WI38 (cell line): ENCODE results near the gene MISFA.
"Not testable (repeated sequence)": the region's sequence is repeated elsewhere in the genome, so short reads cannot be mapped to it uniquely, and the experiment has no call there.

ENCODE experiments used
- H3K4me3 ChIP-seq: 2 replicates; pipeline ENCODE4 v1.5.1; 2011; ENCODE audit warnings: low read depth, mild to moderate bottlenecking, control low read depth, low read length
- TF ChIP-seq, protein P1 (sequence below): IDR thresholded peaks from 2 replicates; pipeline ENCODE4 v1.5.1; 2012; ENCODE audit warnings: low read depth, mild to moderate bottlenecking, control low read depth, low read length

The MISFA gene

GRCh38 chr11:18580113-18580766 lies 19.3 kb upstream of the MISFA start:
- TF ChIP-seq, protein P1, sequence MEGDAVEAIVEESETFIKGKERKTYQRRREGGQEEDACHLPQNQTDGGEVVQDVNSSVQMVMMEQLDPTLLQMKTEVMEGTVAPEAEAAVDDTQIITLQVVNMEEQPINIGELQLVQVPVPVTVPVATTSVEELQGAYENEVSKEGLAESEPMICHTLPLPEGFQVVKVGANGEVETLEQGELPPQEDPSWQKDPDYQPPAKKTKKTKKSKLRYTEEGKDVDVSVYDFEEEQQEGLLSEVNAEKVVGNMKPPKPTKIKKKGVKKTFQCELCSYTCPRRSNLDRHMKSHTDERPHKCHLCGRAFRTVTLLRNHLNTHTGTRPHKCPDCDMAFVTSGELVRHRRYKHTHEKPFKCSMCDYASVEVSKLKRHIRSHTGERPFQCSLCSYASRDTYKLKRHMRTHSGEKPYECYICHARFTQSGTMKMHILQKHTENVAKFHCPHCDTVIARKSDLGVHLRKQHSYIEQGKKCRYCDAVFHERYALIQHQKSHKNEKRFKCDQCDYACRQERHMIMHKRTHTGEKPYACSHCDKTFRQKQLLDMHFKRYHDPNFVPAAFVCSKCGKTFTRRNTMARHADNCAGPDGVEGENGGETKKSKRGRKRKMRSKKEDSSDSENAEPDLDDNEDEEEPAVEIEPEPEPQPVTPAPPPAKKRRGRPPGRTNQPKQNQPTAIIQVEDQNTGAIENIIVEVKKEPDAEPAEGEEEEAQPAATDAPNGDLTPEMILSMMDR, result no peak
- no peak overlapping the region for H3K4me3 ChIP-seq

- TF ChIP-seq, protein P1, result no peak
- H3K4me3 ChIP-seq, result no peak overlapping the region
Observed at GRCh38 chr11:18581825-18582224, 17.8 kb upstream of the MISFA start.

GRCh38 chr11:18588297-18589252 lies 11.0 kb upstream of the MISFA start, which contains the start of gene UEVLD:
TSS of gene UEVLD (minus strand) at chr11:18588734. CDS start at chr11:18588654, 80 bp downstream.
- TF ChIP-seq, protein P1, result no peak
- peak within 1 kb of the TSS; percentile 95 for H3K4me3 ChIP-seq

GRCh38 chr11:18590571-18590970 lies 9.0 kb upstream of the MISFA start:
- TF ChIP-seq, protein P1, result no peak
- no peak overlapping the region for H3K4me3 ChIP-seq

- H3K4me3 ChIP-seq, result not testable (repeated sequence)
Observed at GRCh38 chr11:18594088-18594487, 5.5 kb upstream of the MISFA start.

DNA sequence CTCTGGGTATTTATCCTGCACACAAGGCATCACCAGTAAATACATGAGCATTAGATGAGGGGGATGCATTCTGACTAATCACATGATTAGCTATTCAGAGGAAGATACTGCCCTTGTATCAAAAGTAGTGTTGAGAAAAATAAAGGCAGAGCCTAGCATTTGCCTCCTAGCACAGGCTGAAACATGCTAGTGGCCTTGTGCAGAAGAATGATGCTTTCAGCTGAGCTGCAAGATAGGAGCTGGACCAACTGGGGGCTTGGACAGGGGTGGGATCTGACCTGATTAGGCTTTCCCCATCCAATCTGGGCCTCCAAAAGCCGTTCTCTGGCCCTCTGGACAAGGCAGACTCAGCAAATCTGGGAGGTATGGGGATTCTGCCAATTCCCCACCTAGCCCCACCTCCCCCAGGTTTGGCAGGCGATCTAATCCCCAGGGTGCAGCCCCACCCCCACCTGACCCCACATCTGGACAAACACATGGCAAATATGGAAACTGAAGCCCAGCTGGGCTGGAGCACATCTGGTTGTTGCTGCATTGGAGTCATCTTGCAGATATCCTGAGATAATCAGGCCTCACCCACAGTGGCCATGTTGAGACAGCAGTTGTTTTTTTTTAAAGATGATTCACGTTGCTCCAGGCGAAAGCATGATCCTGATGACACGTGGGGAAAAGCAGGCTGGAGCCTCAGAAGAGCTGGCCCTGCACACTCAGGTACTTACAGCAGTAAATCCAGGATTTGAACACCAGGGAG lies 4.4 kb upstream of the MISFA start:
- TF ChIP-seq, protein P1, result no peak
- H3K4me3 ChIP-seq, result no peak overlapping the region

- H3K4me3 ChIP-seq, result no peak overlapping the region
- TF ChIP-seq, protein P1, result no peak
Observed at GRCh38 chr11:18600915-18601569, 1.5 kb downstream of the MISFA start.
